SK-N-SH treated with all-trans-retinoic acid at 6 μM for 48 hours (cell line): ENCODE measurements around the gene PLEKHH1.

Experiments used
- ATAC-seq: fragments of 200-7000 bp; cut with Tn5 transposase; 3 replicates; pipeline ENCODE4 v1.9.1; 2020; ENCODE audit warnings: mild to moderate bottlenecking, moderate library complexity
- ARNTL ChIP-seq: fragments of 450-650 bp; formaldehyde crosslinking; IDR thresholded peaks from 2 replicates; pipeline ENCODE4 v1.5.0; 2020; ENCODE audit warnings: low read depth, mild to moderate bottlenecking, moderate library complexity, borderline replicate concordance
- BACH2 ChIP-seq: fragments of 250-450 bp; sonication (Bioruptor Pico); IDR thresholded peaks from 2 replicates; pipeline ENCODE4 v1.9.0; 2021; ENCODE audit warnings: mild to moderate bottlenecking, borderline replicate concordance
- ESRRG ChIP-seq: fragments of 250-450 bp; sonication (Bioruptor Pico); IDR thresholded peaks from 2 replicates; pipeline ENCODE4 v1.6.1; 2021; ENCODE audit warnings: mild to moderate bottlenecking
- ISL1 ChIP-seq: fragments of 250-450 bp; sonication (Bioruptor Pico); IDR thresholded peaks from 2 replicates; pipeline ENCODE4 v2.1.2; 2022; ENCODE audit warnings: mild to moderate bottlenecking, moderate library complexity
- OSR1 ChIP-seq: fragments of 250-450 bp; sonication (Bioruptor Pico); IDR thresholded peaks from 2 replicates; pipeline ENCODE4 v1.8.0; 2022; ENCODE audit warnings: moderate library complexity, mild to moderate bottlenecking, inconsistent platforms
- PATZ1 ChIP-seq: fragments of 250-450 bp; sonication (Bioruptor Pico); IDR thresholded peaks from 2 replicates; pipeline ENCODE4 v1.8.0; 2020; ENCODE audit warnings: mild to moderate bottlenecking, moderate library complexity, borderline replicate concordance
- POU6F1 ChIP-seq: fragments of 250-450 bp; sonication (Bioruptor Pico); IDR thresholded peaks from 2 replicates; pipeline ENCODE4 v1.8.0; 2021; ENCODE audit warnings: low read depth, mild to moderate bottlenecking, moderate library complexity, borderline replicate concordance
- PPARA ChIP-seq: fragments of 250-450 bp; sonication (Bioruptor Pico); IDR thresholded peaks from 2 replicates; pipeline ENCODE4 v1.5.0; 2020; ENCODE audit warnings: mild to moderate bottlenecking, borderline replicate concordance
- RARB ChIP-seq: fragments of 250-450 bp; sonication (Bioruptor Pico); IDR thresholded peaks from 2 replicates; pipeline ENCODE4 v1.8.0; 2021; ENCODE audit warnings: mild to moderate bottlenecking, moderate library complexity
- SNAI2 ChIP-seq: fragments of 250-450 bp; sonication (Bioruptor Pico); IDR thresholded peaks from 2 replicates; pipeline ENCODE4 v1.5.0; 2020; ENCODE audit warnings: mild to moderate bottlenecking, moderate library complexity
- TCF4 ChIP-seq: fragments of 250-450 bp; sonication (Bioruptor Pico); IDR thresholded peaks from 2 replicates; pipeline ENCODE4 v1.8.0; 2021; ENCODE audit warnings: mild to moderate bottlenecking, moderate library complexity, borderline replicate concordance
- TOX ChIP-seq: fragments of 250-450 bp; sonication (Bioruptor Pico); IDR thresholded peaks from 2 replicates; pipeline ENCODE4 v1.8.0; 2021; ENCODE audit warnings: mild to moderate bottlenecking, moderate library complexity, borderline replicate concordance
- ZC3H10 ChIP-seq: fragments of 250-450 bp; sonication (Bioruptor Pico); IDR thresholded peaks from 2 replicates; pipeline ENCODE4 v1.5.1; 2021; ENCODE audit warnings: mild to moderate bottlenecking, moderate library complexity
- ZFP3 ChIP-seq: fragments of 250-450 bp; sonication (Bioruptor Pico); IDR thresholded peaks from 2 replicates; pipeline ENCODE4 v1.5.0; 2020; ENCODE audit warnings: mild to moderate bottlenecking, moderate library complexity
- ZFP30 ChIP-seq: fragments of 450-650 bp; formaldehyde crosslinking; IDR thresholded peaks from 2 replicates; pipeline ENCODE4 v1.5.0; 2022; ENCODE audit warnings: mild to moderate bottlenecking, moderate library complexity
- ZNF8 ChIP-seq: fragments of 450-650 bp; formaldehyde crosslinking; IDR thresholded peaks from 2 replicates; pipeline ENCODE4 v1.5.0; 2020; ENCODE audit warnings: mild to moderate bottlenecking, moderate library complexity
- TF ChIP-seq, protein P1 (sequence below): fragments of 250-450 bp; sonication (Bioruptor Pico); IDR thresholded peaks from 2 replicates; pipeline ENCODE4 v1.5.1; 2021; ENCODE audit warnings: mild to moderate bottlenecking, moderate library complexity

Gene PLEKHH1

GRCh38 chr14:67536087-67536486 lies 3.0 kb downstream of the PLEKHH1 start:
- ATAC-seq = no peak
- TF ChIP-seq ZC3H10 (CRISPR knock-in tag) (no peak), ESRRG (no peak), ARNTL (no peak)

DNA sequence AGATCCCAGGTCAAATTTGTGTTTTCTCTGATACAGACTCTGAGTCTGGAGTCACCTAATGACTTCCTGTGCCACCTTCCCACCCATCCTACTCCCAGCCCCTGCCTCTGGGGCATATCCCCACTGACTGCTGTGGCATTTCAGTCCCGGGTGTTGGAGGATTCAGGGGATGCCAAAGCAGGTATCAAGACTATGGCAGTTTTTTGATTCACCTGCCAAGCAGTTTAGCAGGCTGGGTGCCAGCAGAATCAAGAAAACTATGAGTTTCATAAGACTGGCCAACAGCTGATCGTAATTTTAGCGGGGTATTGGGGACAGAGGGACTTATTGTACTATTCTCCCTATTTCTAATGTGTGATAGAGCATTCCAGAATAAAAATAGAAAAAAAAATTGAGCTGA lies 4.6 kb downstream of the PLEKHH1 start:
- no peak for TF ChIP-seq BACH2 (CRISPR knock-in tag)
- TF ChIP-seq PATZ1 (CRISPR knock-in tag) = no peak
- TF ChIP-seq, all 23 proteins: peak for 0
- no peak for ATAC-seq

DNA sequence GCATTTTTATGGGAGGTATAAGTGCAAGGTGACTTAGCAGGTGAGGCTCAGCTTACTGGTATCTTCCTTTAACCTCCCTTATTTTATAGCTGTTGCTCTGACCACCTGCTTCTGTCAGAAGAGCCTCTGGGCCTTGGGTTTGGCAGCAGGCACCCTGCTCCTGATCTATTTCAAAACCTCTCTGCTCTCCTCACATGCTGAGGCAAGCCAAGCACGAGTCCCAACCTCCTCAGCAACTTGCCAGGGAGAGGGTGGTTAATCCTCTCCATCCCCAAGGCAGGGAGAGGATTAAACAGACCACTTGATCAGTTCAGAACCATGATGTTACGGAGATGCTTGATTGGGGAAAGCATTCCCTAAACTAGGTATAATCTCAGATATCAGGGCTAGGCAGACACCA lies 5.4 kb downstream of the PLEKHH1 start:
- no peak for ATAC-seq
- no peak for TF ChIP-seq ARNTL
- no peak for TF ChIP-seq SNAI2 (CRISPR knock-in tag)
- no peak for TF ChIP-seq ISL1 (CRISPR knock-in tag)
- no peak for TF ChIP-seq ZFP30 (CRISPR knock-in tag)
- no peak for TF ChIP-seq TOX (CRISPR knock-in tag)
- TF ChIP-seq OSR1 = no peak
- TF ChIP-seq PPARA (CRISPR knock-in tag) = no peak
- no peak for TF ChIP-seq ZNF8 (CRISPR knock-in tag)
- no peak for TF ChIP-seq ZFP3
- TF ChIP-seq, protein P1, sequence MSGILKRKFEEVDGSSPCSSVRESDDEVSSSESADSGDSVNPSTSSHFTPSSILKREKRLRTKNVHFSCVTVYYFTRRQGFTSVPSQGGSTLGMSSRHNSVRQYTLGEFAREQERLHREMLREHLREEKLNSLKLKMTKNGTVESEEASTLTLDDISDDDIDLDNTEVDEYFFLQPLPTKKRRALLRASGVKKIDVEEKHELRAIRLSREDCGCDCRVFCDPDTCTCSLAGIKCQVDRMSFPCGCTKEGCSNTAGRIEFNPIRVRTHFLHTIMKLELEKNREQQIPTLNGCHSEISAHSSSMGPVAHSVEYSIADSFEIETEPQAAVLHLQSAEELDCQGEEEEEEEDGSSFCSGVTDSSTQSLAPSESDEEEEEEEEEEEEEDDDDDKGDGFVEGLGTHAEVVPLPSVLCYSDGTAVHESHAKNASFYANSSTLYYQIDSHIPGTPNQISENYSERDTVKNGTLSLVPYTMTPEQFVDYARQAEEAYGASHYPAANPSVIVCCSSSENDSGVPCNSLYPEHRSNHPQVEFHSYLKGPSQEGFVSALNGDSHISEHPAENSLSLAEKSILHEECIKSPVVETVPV = no peak
- TF ChIP-seq ZC3H10 (CRISPR knock-in tag) = no peak
- no peak for TF ChIP-seq BACH2 (CRISPR knock-in tag)
- TF ChIP-seq POU6F1 (CRISPR knock-in tag) = no peak
- no peak for TF ChIP-seq ESRRG

DNA sequence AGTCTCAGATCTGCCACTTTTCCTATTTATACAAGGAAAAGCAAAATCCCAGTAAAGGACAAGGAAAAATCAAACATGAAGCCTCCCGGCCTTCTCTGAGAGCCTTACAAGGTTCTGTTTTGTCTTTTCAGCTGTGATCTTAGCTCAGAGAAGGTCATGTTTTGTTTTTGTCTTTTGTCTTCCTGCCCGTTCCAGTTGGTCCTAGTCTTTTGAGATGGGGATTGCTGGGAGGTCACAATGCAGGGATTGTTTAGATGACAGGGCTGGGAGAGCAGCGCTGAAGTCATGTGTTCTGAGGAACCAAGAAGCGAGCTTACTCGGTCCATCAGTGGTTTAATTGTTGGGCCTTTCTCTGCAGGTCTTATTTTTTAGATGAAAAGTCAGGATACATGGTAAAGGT lies 6.0 kb downstream of the PLEKHH1 start:
- no peak for ATAC-seq
- TF ChIP-seq POU6F1 (CRISPR knock-in tag) (no peak), PATZ1 (CRISPR knock-in tag) (no peak), RARB (CRISPR knock-in tag) (no peak), SNAI2 (CRISPR knock-in tag) (no peak), TCF4 (CRISPR knock-in tag) (no peak)
- TF ChIP-seq, all 23 proteins: peak for 0
